Hepatocyte (in vitro differentiated cells): ENCODE results near the gene POLE4.

ENCODE experiments used
- CTCF ChIP-seq: fragments of 200-600 bp; sonication (generic); IDR thresholded peaks from 2 replicates; pipeline ENCODE4 v1.5.1; 2016; ENCODE audit warnings: antibody characterized with exemption, mild to moderate bottlenecking; ENCODE audit not compliant: poor library complexity
- EZH2 ChIP-seq: fragments of 200-600 bp; sonication (generic); IDR thresholded peaks from 2 replicates; pipeline ENCODE4 v1.6.1; 2016; ENCODE audit warnings: antibody characterized with exemption, mild to moderate bottlenecking, borderline replicate concordance
- EZH2phosphoT487 ChIP-seq: fragments of 200-600 bp; sonication (generic); IDR thresholded peaks from one replicate; pipeline ENCODE4 v1.6.1; 2018; ENCODE audit warnings: antibody characterized with exemption, mild to moderate bottlenecking, low read depth, moderate library complexity; ENCODE audit not compliant: unreplicated experiment, severe bottlenecking

GRCh38 chr2:74930811-74931486, 27.5 kb upstream of the POLE4 start:
- no peak for TF ChIP-seq CTCF
- no peak for TF ChIP-seq EZH2phosphoT487
- no peak for TF ChIP-seq EZH2
